DND-41 (cell line): ENCODE measurements around the gene HERC6.

Source experiments
- CTCF ChIP-seq: IDR thresholded peaks from 2 replicates; pipeline ENCODE4 v1.5.1; 2012; ENCODE audit warnings: borderline replicate concordance, low read length, moderate library complexity, mild to moderate bottlenecking; ENCODE audit not compliant: poor library complexity, severe bottlenecking; ENCODE audit errors: extremely low read depth
- EZH2 ChIP-seq: IDR thresholded peaks from 3 replicates; pipeline ENCODE4 v1.6.1; 2012; ENCODE audit warnings: borderline replicate concordance, low read depth, mild to moderate bottlenecking, moderate library complexity, low read length, inconsistent platforms; ENCODE audit not compliant: severe bottlenecking

- TF ChIP-seq CTCF: no peak
- no peak for TF ChIP-seq EZH2
Measured at GRCh38 chr4:88440146-88440545, 61.5 kb downstream of the HERC6 start.
